COR-L47 (cell line): ENCODE results near the gene PLXNC1.

Experiments used
- DNase-seq: peaks from one replicate; lab custom pipeline; 2025; lab: John Stamatoyannopoulos, UW

Gene PLXNC1

GRCh38 chr12:94147991-94148738 is at the start of gene PLXNC1:
Gene PLXNC1, plus strand, starts transcription at chr12:94148577. Its CDS starts 395 bp downstream, at chr12:94148972.
- peak; percentile 62 for DNase-seq

- DNase-seq, result no peak
These were observed 49.2 kb upstream of the PLXNC1 start for GRCh38 chr12:94099191-94099590.

- no peak for DNase-seq
These were observed 48.7 kb upstream of the PLXNC1 start for GRCh38 chr12:94099632-94100031.

GRCh38 chr12:94100211-94100627 is 48.2 kb upstream of the PLXNC1 start:
- no peak for DNase-seq

GRCh38 chr12:94100990-94101737 is 47.2 kb upstream of the PLXNC1 start:
- peak; percentile 74 for DNase-seq

- DNase-seq, result peak; percentile 91
These were observed 46.4 kb upstream of the PLXNC1 start for GRCh38 chr12:94101738-94102660.

GRCh38 chr12:94103986-94104385 is 44.4 kb upstream of the PLXNC1 start:
- DNase-seq, result no peak

GRCh38 chr12:94107910-94108309 is 40.5 kb upstream of the PLXNC1 start:
- no peak for DNase-seq

- no peak for DNase-seq
These were observed 39.2 kb upstream of the PLXNC1 start for GRCh38 chr12:94109160-94109559.

- DNase-seq, result no peak
These were observed 38.1 kb upstream of the PLXNC1 start for GRCh38 chr12:94110258-94110657.

- no peak for DNase-seq
These were observed 37.1 kb upstream of the PLXNC1 start for GRCh38 chr12:94111302-94111701.

- DNase-seq, result no peak
These were observed 36.3 kb upstream of the PLXNC1 start for GRCh38 chr12:94112121-94112520.

GRCh38 chr12:94114166-94114565 is 34.2 kb upstream of the PLXNC1 start:
- DNase-seq, result no peak

- no peak for DNase-seq
These were observed 32.2 kb upstream of the PLXNC1 start for GRCh38 chr12:94116191-94116590.

- no peak for DNase-seq
These were observed 26.5 kb upstream of the PLXNC1 start for GRCh38 chr12:94121886-94122285.

GRCh38 chr12:94122591-94122990 is 25.8 kb upstream of the PLXNC1 start:
- no peak for DNase-seq

- DNase-seq, result no peak
These were observed 25.2 kb upstream of the PLXNC1 start for GRCh38 chr12:94123127-94123526.

GRCh38 chr12:94126067-94126466 is 22.3 kb upstream of the PLXNC1 start:
- no peak for DNase-seq

GRCh38 chr12:94127239-94128131 is 20.9 kb upstream of the PLXNC1 start:
- DNase-seq, result no peak

- DNase-seq, result no peak
These were observed 20.1 kb upstream of the PLXNC1 start for GRCh38 chr12:94128280-94128679.
